Activated naive CD4-positive, alpha-beta T cell treated with Interleukin-2 at 50 U/mL for 16 hours (primary cell): Measurements from ENCODE around the gene GRK5.
"Not testable (repeated sequence)": the region's sequence is repeated elsewhere in the genome, so short reads cannot be mapped to it uniquely, and the experiment has no call there.

Experiments used
- DNase-seq: peaks from one replicate; pipeline ENCODE4 v3.0.0-alpha.2; 2020

Gene GRK5

DNA sequence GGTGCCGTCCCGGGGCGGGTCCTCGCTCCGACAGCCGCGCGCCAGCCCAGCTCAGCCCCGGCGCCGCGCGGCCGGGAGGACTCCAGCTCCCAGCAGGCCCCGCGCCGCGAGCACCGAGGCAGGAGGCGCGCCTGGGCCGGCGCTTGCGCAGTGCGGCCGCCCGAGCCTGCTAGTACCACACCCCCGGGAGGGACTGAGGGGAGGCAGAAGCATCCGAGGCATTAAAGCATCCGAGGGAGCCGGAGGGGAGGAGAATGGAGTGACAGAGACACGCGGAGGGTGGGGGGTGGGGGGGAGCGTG, at the start of gene GRK5:
GRK5 (plus strand) TSS at position 206 of the 301 bp plus-strand sequence. CDS start 347 bp downstream, outside the sequence.
- peak; percentile 93 for DNase-seq

DNA sequence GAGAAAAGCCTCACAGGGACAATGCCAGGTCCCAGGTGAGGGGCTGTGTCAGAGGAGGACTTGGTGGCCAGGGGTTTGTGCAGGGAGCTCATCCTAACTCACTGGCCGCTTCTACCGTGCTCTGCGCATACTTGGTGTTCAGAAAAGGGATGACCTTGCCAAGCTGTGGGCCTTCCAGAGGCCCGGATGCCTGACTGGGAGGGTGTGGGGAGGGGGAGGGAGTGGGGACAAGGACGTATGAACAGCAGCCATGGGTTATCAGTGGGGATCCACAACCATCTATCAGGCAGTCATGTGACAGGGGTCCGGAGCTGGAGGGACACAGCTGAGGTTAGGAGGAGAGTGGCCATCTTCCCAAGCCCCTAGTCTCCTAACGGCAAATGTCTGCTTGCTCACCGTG, 48.0 kb upstream of the GRK5 start:
- no peak for DNase-seq

DNA sequence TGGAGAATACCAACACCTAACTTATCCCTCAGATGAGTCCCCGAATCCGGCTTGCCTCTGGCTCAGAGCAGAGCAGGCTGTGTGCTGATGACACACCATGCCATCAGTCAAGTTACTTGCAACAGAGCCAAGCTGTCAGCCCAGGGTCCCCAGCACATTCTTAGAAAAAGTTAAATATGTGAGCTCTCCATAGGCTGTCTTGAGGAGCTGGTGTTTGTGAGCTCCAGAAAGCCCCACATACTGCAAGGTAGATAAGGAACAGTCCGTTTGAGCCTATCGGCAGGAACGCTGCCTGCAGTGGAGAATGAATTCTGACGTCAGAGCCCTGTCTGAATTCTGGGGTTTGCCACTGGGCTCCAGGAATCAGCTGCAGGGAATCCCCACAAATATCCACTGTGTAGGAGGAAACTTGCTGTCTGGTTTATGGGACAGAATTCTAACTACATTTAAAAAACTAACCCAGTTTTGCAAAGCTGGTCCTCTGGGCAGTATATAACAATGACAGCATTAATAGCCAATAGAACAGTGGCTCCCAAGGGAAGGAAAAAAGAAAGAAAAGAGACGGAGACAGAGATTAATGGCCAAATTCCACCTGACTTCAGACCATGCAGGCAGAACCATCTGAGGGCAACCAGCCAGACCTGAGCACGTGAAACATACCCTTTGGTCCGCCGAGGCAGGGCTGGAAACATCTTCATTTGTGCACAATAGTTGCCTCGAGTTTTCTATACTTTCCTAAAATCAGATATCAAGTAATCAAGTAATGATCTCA, 45.5 kb upstream of the GRK5 start:
- no peak for DNase-seq

DNA sequence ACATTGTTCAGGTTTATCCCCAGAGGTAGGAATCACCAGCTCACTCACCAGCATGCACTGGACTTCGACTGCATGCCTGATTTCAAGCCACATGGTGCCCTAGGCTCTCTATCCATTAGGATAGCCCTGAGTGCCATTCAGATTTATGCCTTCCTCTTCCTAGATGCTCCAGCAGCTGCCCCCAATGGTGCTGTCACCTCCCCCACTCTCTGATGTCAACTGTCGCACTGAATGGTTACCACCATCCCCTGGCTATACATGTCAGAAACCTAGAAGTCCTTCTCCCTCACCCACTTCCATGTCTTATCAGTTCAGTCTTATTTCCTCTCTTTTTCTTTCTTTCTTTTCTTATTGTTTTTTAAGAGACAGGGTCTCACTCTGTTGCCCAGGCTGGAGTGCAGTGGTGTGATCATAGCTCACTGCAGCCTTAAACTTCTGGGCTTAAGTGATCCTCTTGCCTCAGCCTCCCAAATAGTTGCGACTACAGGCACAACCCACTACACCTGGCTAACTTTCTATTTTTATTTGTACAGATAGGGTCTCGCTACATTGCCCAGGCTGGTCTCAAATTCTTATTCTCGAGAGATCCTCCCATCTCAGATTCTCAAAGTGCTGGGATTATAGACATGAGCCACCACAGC, 44.8 kb upstream of the GRK5 start:
- DNase-seq: no peak

DNA sequence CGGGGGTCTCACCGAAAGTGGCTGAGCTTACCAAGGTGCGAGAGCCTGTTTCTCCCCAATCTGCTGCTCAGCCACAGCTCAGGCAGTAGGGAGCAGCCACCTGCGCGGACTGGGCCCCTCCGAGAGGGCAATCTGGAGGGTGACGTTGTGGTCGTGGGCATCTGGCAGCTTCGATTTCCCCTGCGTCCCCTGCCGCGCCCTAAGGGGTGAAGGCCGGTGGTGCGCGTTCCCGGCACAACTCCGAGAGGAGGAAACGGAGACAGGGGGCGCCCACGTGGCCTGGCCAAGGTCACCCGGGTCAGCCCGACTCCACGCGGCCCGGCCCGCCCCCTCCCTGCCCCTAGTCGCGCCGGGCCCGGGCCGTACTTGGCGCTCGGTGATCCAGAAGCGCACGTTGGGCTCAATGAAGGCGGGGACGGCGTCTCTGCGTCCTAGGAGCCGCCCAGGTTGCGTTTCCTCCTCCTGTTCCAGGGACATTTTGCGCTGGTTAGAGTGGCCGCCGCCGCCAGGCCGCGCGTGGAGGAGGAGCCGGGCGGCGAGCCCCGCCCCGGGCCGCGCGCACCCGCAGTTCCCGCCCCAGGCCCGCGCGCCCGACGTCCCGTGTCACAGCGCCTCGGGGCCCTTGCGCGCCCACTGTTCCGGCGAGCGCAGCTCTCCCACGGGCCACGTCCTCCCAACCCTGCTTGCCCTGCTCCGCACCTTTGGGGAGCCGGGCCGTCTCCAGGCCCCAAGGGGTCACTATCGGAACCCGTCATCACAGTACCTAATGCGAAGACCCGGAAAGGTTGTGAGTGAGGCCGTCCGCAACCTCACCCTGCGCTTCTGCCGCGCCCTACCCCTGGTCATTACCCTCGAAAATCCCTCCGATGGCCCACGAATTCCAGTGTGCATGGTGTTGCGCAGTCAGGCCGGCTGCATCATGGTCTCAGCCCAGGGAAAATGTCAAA, 41.9 kb upstream of the GRK5 start, which contains the start of gene SFXN4:
SFXN4 (minus strand) TSS at position 544 of the 947 bp plus-strand sequence; CDS start at position 477, 67 bp downstream.
- DNase-seq: peak; percentile 83

DNA sequence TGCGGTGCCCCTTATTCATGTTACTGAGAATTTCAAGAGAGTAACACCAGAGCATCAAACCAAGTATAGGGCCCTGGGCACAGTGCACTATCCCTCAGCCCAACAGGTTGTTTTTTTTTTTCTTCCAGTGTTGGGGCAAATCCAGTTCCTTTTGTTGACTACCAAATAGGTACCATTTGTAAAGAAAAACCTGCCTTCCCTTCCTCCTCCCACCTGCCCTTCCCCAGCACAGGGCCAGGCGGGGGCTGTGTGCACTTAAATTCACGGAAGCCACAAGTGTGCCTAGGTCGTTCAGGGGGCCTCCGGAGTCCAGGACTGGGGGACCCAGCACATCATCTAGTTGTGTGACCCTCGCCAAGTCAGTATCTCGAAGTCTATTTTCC, 41.3 kb upstream of the GRK5 start:
- DNase-seq: no peak

DNA sequence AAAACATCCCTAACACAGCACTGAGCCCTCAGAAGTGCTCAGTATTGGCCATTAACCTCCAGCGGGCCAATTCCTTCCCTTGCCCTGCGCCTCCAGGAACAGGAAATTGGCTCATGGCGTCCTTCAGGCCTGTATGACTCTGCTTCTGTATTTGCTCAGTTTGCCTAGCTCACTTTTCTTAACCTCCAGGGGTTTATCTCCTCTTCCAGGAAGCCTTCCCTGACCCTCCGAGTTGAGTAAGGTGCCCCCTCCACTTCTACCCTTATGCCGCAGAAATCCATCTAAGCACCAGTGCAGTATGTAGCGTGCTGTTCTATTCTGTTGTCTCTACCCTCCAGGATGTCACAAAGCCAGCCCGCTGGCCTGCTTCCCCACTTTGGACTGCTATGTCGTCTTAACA, 40.8 kb upstream of the GRK5 start:
- no peak for DNase-seq

DNA sequence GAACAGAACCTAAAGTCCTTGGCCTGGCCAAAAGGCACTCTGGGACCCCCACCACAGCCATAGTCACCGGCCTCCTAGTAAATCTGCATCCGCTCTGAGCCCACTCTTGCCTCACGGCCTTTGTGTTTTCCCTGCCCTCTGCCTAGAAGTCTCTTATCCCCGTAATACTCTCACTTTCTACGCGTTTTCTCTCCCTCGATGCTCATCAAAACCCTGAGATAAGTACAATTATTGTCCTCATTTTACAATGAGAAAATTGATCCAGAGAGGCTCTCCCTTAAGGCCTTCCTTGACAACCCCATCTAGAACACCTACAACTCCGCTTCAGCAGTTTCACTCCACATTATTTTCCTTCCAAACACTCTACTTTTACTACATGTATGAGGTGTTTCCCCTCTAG, 40.3 kb upstream of the GRK5 start:
- no peak for DNase-seq

DNA sequence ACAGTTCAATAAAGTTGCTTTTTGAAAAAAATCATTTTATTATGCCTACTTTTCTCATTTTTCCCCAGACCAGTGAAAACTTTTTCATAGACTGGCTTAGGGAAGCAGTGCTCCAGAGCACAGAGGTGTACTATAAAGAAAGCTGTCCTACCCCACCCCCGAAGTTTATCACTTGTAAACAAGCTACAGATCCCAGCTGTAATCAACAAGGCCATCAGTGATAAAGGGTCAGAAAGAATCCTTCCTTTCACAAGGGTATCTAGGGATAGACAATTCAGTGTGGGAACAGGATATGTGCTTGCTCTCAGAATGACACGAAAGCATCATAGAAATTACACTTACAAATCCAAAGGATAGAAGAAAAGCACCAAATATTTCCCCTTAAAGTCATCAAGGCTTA, 33.3 kb upstream of the GRK5 start:
- DNase-seq: no peak

DNA sequence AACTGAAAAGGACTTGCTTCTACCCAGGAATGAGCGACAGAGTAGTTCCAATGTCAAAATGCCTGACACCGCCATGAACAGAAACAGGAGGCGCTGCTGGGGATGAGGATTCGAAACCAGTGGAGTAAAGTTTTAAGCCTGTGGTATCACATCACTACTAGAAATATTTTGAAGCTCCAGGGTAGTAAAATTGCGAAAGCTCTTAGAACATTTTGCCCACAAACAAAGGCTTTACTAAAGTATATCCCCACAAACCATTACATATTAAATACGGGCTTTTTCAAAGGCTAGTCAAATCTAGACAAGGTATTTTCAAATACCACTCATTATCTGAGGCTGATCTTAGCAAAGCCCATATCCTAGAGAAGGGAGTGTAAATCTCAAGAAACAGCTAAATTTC, 31.2 kb upstream of the GRK5 start:
- no peak for DNase-seq

DNA sequence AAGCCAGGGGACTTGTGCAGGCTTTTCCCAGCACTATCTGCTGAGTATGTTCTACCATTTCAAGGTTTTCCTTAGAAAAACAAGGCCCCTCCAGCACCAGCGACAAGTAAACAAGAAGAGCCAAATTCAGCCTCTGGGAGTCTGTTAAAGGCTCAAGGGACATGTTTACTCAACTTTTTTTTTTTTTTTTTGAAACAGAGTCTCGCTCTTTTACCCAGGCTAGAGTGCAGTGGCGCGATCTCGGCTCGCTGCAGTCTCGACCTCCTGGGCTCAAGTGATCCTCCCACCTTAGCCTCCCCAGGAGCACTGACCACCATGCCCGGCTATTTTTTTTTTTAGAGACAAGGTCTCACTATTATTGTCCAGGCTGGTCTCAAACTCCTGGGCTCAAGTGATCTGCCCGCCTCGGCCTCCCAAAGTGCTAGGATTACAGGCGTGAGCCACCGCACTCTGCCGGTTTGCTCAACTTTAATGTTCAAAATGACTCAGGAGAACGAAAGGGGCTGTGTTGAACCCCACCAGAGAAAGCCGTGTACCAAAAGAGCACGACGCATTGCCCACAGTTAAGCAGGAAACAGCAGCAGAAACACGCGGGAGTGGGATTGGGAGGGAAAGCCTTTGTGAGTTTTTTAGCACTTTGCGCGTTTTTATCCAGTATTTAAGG, 29.5 kb upstream of the GRK5 start:
- DNase-seq: peak; percentile 50

DNA sequence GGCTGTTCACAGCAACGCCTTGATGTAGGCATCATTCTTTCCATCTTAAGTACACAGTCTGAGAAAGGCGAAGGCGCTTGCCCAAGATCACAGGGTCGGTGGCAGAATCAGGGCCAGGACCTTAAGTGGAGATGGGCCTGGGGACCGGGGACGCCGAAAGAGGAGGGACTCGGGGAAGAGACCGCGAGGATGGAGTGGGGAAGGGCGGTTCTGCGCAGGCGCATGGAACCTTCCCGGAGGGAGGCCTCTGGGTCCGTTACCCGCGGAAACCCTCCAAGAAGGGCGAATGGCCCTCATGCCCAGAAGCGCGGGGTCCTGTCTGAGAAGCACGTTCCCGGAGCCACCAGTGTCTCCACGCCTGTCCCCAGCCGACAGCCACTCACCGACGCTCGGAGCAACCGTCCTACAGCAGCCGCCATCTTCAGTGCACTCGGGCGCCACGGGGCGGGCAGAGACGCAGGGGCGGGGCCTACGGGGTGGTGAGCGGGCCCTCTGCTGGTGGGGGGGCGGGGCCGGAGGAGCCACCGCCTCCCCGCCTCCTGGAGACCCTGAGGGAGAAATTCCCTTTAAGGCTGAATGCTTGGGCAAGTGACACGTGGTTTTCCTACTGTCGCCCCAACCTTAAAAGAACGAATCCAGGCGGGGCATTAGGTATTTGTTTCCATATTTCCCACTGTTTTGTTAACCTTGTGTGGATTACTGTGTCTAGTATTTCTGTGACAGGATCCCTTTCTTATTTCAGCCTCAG, 28.8 kb upstream of the GRK5 start, which contains the start of gene PRDX3:
PRDX3 (minus strand) TSS at position 441 of the 748 bp plus-strand sequence; CDS start at position 419, 22 bp downstream.
- DNase-seq: peak; percentile 95

DNA sequence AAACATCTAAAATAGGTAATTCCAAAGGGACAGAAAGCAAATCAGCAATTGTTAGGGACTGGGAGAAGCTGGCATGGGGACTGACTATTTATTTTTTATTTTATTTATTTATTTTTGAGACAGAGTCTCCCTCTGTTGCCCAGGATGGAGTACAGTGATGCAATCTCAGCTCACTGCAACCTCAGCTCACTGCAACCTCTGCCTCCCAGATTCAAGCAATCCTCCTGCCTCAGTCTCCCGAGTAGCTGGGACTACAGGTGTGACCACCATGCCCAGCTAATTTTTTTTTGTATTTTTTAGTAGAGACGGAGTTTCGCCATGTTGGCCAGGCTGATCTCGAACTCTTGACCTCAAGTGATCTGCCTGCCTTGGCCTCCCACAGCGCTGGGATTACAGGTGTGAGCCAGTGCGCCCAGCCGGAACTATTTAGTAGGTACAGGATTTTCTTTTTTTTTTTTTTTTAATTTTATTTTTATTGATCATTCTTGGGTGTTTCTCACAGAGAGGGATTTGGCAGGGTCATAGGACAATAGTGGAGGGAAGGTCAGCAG, 26.4 kb upstream of the GRK5 start:
- not testable (repeated sequence) for DNase-seq

DNA sequence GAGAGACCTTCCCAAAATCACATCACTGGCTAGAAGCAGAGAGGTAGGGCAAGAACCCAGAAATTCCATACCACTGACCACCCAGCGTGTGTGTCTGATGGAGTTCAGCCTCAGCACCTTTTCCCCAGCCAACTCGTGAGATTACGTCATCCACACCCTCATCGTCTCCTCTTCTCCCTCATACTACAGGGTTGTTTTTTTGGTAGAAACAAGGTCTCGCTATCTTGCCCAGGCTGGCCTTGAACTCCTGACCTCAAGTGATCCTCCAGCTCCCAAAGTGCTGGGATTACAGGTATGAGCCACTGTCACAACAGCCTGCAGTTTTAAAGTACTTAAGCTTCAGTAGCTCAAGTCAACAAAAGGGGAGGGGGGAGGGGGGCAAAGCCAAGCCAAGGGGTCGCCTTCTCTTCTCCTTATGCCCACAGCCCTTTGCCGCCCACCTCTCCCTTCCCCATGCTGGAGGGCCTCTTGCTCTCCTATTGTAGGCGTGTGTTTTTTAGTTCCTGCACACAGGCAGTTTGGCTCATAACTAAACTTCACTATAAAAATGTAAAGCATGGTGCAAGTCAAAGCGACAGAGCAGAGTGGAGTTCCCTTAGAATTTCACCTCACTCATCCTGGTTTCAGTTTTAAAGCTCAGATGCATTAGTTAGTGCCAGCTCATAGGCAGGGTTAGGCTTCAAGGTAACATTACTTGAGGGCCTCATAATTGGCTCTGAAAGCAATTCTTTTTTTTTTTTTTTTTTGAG, 23.5 kb upstream of the GRK5 start:
- no peak for DNase-seq

DNA sequence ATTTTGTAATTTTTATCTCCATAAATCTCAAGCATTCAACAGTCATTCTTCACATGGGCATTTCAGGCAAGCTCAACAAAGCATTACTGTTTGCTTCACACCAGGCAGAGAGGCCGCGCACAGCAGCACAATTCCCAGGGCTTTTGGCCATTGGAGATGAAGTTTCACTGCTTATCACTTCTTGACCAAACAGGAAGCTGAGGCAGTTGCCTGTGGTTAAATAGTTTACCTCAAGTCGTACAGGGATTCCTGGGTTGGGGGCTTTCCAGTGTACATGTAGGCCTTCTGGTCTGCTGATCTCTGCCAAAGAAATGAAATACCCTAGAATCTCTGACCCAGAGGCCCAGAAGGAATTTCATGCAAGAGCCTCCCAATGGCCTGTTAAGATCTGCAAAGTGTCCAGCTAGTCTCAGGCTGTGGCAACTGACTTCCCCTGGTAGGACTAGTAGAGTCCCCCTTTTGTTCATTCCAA, 17.5 kb upstream of the GRK5 start:
- DNase-seq: no peak

DNA sequence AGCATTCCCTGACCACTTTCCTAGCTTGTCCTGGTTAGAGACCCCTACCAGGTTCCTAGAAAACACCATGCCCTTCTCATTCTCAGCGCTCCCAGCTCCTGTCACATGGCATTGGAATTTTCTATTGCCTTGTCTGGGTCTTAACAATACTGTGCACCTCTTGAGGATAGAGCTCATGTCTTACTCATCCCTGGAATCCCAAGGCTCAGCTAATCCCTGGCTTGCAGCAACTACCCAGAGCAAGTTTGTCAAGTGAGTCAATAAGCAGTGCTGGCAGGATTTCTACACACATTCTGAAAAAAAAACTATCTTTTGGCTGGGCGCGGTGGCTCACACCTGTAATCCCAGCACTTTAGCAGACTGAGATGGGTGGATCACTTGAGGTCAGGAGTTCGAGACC, 17.0 kb upstream of the GRK5 start:
- no peak for DNase-seq

DNA sequence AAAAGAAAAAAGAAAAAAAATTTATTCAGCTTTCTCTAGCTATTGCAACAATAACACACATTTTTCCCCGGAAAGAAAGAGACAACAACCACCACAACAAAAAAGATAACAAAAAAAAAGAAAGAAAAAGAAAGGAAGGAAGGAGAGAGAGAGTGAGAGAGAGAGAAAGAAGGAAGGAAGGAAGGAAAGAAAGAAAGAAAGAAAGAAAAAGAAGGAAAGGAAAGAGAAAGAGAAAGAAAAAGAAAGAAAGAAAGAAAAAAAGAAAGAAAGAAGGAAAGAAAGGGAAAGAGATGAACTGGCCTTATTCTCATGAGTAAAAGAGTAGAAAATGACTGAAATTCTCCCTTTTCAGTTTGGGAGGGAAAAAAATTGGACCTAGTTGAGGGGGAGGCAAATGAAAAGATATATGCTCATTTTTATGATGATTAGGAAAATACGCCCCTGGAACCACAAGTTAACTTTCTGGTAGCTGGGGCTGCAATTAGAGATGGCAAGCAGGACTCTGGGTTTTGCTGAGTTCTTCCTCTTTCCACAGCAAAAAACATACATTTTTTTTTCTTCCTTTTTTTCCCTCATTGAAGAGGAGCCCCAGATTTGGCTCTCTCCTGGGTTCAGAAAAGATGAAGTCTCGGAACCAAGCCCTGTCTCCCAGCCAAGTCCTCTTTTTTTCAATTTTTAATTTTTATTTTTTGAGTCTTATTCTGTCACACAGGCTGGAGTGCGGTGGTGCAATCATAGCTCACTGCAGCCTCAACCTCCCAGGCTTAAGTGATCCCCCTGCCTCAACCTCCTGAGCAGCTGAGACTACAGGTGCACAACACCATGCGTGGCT, 16.2 kb upstream of the GRK5 start:
- no peak for DNase-seq

DNA sequence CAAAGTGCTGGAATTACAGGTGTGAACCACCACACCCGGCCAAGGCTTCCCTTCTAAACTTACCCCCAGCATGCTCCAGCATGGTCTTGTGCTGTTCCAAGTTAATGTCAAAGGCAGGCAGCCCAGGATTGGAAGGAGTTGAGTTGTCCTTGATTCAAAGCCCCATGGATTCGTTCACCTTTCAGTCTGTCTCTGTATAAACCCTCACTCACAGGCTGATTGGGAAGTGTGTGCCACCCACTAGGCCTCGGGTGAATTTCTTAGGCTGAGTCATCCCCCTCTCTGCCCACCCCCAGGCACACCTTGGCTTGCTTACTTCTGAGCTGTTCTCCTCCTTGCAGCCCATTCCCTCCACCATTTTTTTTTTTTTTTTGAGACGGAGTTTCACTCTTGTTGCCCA, 15.5 kb upstream of the GRK5 start:
- DNase-seq: no peak

DNA sequence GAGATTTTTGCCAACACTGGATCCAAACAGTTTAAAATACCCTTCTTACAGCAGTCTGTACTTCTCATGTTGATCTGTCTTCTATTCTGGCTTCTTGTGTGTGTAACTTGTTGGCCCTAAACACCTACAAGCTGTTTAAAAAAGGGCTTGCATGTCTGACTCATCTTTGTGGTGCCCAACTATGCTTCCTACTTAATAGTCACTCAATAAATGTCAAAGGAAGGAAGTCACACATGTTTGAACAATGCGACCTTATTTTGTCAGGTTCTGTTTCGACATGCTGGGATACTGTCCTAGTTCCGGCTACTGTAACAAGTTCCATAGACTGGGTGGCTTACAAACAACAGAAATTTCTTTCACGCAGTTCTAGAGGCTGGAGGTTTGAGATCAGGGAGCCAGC, 9.4 kb upstream of the GRK5 start:
- no peak for DNase-seq

DNA sequence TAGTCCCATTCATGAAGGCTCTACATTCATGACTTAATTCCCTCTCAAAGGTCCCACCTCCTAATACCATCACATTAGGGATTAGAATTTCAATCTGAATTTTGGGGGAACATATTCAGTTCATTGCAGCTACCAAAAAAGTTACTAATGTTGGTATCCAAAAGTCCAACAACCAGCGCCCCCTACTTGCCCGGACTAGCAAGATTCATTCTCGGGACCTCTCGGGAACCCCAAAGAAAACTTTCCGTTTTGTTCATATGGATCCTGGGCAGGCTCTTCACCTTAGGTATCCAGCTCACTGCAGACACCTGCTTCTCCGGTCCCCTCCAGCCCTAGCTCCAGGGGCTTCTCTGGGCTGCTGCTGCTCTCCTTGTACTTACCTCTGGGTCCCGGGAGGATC, 8.9 kb upstream of the GRK5 start:
- DNase-seq: peak; percentile 33
